ENCODE results near the gene PLXNA1. TPM values are rescaled to one million over a fixed set of nuclear protein-coding genes. Genes with fewer than 3 reads are reported as not detected.

PLXNA1 gene
- total RNA-seq, 6 experiments from 2014 or later, result 40.8 to 56.1 (median 45.4) TPM

DNA sequence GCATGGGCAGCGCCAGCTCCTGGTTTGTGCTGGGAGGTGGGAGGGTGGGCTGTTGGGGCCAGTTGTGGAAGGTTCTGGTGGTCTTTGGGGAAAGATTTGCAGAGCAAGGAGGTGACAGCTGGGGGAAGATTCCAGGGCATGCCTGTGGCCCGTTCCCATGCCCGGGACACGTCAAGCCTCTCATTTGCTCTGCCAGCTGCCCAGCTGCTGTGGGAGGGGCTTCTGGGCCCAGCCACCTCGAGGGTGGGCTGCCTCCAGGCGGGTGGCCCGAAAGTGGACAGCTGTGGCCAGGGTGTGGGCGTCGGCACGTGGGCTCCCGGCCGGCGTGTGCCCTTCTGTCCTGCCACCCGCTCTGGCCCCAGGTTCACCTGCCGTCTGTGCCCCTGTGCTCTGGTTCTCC is 17.2 kb downstream of the PLXNA1 start:
- H3K27me3 Mint-ChIP-seq (ENCODE audit: insufficient read depth), result no peaks in the 10 kb centered on the region; the same call in 1 of the 2 replicates
- H3K27ac Mint-ChIP-seq, result no peak overlapping the region
- no peaks in the 10 kb centered on the region for H3K9me3 Mint-ChIP-seq
- no peaks in the 10 kb centered on the region for H3K36me3 Mint-ChIP-seq (ENCODE audit: low read depth)
- H3K4me1 Mint-ChIP-seq (ENCODE audit: low read depth), result peaks cover 21% of the 10 kb centered on the region
- TF ChIP-seq, protein P1, sequence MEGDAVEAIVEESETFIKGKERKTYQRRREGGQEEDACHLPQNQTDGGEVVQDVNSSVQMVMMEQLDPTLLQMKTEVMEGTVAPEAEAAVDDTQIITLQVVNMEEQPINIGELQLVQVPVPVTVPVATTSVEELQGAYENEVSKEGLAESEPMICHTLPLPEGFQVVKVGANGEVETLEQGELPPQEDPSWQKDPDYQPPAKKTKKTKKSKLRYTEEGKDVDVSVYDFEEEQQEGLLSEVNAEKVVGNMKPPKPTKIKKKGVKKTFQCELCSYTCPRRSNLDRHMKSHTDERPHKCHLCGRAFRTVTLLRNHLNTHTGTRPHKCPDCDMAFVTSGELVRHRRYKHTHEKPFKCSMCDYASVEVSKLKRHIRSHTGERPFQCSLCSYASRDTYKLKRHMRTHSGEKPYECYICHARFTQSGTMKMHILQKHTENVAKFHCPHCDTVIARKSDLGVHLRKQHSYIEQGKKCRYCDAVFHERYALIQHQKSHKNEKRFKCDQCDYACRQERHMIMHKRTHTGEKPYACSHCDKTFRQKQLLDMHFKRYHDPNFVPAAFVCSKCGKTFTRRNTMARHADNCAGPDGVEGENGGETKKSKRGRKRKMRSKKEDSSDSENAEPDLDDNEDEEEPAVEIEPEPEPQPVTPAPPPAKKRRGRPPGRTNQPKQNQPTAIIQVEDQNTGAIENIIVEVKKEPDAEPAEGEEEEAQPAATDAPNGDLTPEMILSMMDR (IDR thresholded peaks at IDR 0.05), result no peak
- DNase-seq, result no peak
- no peak overlapping the region for H3K4me3 Mint-ChIP-seq

DNA sequence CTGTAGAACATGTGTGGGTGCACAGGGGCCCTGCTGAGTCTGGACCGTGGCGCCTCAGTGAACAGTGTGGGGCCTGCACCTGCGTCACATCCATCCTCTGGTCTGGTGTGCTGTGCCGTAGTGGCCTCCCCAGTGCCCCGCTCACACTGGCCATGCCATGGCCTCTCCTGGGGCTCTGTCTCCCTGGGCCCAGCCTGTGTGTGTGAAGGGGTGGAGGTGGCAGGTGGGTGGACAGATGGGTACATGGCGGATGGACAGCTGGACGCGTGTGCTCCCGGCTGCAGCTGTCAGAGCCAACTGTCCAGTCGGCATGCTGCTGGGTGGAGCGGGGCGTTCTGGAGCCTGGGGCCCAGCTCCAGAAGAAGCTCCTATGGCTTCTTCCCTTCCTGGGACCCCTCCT is 17.8 kb downstream of the PLXNA1 start:
- no peak overlapping the region; the same call in 1 of the 2 replicates for H3K27ac Mint-ChIP-seq
- H3K4me3 Mint-ChIP-seq, result no peak overlapping the region
- peaks cover 21% of the 10 kb centered on the region for H3K4me1 Mint-ChIP-seq (ENCODE audit: low read depth)
- H3K36me3 Mint-ChIP-seq (ENCODE audit: low read depth), result no peaks in the 10 kb centered on the region
- DNase-seq, result no peak
- no peaks in the 10 kb centered on the region; the same call in 1 of the 2 replicates for H3K27me3 Mint-ChIP-seq (ENCODE audit: insufficient read depth)
- H3K9me3 Mint-ChIP-seq, result no peaks in the 10 kb centered on the region
- TF ChIP-seq, protein P1 (IDR thresholded peaks at IDR 0.05), result no peak

DNA sequence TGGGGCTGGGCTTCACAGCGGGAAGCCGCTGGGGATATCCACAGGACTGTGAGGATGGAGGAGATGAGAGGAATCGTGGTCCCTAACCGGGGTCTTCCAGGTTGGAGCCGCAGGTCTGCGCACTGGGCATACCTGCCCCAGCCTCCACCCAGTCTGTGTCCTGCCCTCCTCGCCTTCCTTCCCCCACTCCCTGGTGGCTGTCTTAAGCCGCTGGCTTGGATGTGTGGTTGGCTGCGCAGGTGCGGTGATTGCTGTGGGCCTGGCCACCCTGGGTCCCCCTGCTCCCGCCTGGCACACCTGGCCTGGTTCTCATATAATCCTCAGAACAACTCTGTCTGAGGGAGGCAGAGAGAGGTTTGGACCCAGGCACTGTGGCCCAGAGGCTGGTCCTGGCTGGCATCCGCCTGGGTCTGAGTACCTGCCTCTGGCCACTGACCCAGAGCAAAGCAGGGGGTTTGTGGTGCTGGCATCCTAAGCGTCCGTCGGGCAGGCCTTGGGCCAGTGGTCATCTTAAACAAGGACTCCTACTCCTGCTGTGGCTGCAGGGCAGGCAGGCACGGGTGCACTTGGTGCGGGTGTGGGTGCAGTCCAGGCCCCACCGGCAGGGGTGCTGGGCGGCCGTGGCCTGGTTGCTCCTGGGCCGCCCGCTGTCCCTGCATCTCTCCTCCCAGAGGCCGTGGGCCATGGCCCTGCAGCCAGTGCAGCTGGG is 18.7 kb downstream of the PLXNA1 start:
- Mint-ChIP-seq H3K36me3 (ENCODE audit: low read depth) (no peaks in the 10 kb centered on the region), H3K27me3 (ENCODE audit: insufficient read depth) (peaks cover 2% of the 10 kb centered on the region; the same call in 1 of the 2 replicates), H3K27ac (peak overlapping the region; percentile 98), H3K4me1 (ENCODE audit: low read depth) (peaks cover 23% of the 10 kb centered on the region), H3K9me3 (no peaks in the 10 kb centered on the region), H3K4me3 (peak overlapping the region; percentile 85)
- TF ChIP-seq, protein P1 (IDR thresholded peaks at IDR 0.05), result no peak
- DNase-seq, result no peak

DNA sequence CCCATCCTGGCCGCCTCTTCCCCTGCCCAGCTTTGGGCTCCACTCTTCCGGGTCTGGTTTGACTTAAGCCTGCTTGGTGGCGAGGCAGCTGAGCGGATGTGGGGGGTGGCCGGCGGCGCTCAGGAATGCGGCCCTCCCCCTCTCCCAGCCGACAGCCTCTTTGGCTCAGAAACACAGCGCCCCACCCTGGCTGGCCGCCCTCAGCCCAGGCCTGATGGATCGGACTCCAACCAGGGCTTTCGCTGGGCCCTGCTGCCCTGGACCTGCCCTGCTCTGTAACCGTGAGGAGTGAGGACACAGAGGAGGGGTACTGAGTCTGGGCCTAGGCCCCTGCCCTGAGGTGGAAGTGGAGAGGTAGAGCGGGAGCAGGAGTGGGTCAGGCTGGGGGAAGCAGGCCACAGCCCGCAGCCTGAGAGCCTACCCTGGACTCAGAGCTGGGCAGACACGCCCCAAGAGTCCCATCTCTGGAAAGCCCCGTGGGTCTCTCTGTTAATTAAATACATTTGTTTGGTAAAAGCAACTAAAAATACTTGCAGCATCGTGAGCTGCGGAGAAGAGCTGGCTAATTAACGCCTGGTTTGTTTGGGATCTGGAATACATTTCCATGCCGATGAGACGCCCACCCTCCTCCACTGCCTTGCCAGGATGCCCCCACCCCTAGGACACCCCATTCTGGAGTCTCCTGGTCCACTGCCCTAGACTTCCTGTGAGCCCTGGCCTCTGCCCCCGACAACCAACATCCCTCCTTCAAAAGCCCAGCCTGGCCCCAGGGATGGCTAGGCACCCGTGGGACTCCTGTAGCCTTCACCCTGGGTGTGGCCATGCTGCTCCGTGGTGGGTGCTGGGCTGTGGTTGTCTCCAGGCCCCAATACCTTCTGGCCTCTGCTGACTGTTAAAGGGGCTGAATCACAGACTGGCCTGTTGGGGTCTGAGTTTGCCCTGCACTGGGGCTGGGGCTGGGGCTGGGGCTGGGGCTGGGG is 19.6 kb downstream of the PLXNA1 start:
- Mint-ChIP-seq H3K9me3 (no peaks in the 10 kb centered on the region), H3K27ac (peak overlapping the region; percentile 98), H3K4me3 (peak overlapping the region; percentile 85), H3K27me3 (ENCODE audit: insufficient read depth) (peaks cover 2% of the 10 kb centered on the region; the same call in 1 of the 2 replicates), H3K36me3 (ENCODE audit: low read depth) (peaks cover 7% of the 10 kb centered on the region), H3K4me1 (ENCODE audit: low read depth) (peaks cover 30% of the 10 kb centered on the region)
- TF ChIP-seq, protein P1 (IDR thresholded peaks at IDR 0.05), result peak; percentile 87
- peak; percentile 87 for DNase-seq

DNA sequence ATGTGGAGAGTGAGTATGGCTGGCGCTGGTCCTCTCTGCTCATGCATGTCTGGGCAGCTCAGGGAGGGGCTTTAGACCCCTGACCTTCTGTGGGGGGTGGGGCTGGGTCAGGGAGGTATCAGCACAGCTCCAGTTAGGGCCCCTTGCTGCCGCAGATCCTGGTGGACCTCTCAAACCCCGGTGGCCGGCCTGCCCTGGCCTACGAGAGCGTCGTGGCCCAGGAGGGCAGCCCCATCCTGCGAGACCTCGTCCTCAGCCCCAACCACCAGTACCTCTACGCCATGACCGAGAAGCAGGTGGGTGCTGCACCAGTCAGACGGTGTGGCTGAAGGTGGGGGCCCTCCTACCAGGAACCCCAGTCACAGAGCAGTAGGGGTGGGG is 20.2 kb downstream of the PLXNA1 start:
- Mint-ChIP-seq H3K4me1 (ENCODE audit: low read depth) (peaks cover 30% of the 10 kb centered on the region), H3K36me3 (ENCODE audit: low read depth) (peaks cover 7% of the 10 kb centered on the region), H3K4me3 (no peak overlapping the region), H3K27me3 (ENCODE audit: insufficient read depth) (peaks cover 2% of the 10 kb centered on the region; the same call in 1 of the 2 replicates), H3K27ac (peak overlapping the region; percentile 98), H3K9me3 (no peaks in the 10 kb centered on the region)
- no peak for DNase-seq
- TF ChIP-seq, protein P1 (IDR thresholded peaks at IDR 0.05), result no peak

Measured in HFFc6 (cell line).